HepG2 (cell line): Measurements from ENCODE around the gene BAIAP2L1. TPM values are rescaled to one million over a fixed set of nuclear protein-coding genes. Genes with fewer than 3 reads are reported as not detected.

Source experiments
- IRF2 ChIP-seq: IDR thresholded peaks from 2 replicates; pipeline ENCODE4 v1.6.1; 2018; ENCODE audit warnings: missing genetic modification reagents, missing compliant biosample characterization
- RBM22 ChIP-seq: fragments of 200-400 bp; formaldehyde crosslinking; optimal IDR thresholded peaks from 2 replicates; pipeline ENCODE3; 2017; ENCODE audit warnings: mild to moderate bottlenecking, low read length, moderate library complexity
- REL ChIP-seq: sonication (generic); formaldehyde crosslinking; conservative IDR thresholded peaks from 2 replicates; pipeline ENCODE4 v1.8.0; 2022; ENCODE audit warnings: mild to moderate bottlenecking, missing genetic modification reagents, moderate library complexity
- SALL1 ChIP-seq: sonication (generic); formaldehyde crosslinking; IDR thresholded peaks from 2 replicates; pipeline ENCODE4 v1.8.0; 2022; ENCODE audit warnings: mild to moderate bottlenecking, missing genetic modification reagents
- ZMAT5 ChIP-seq: sonication (generic); formaldehyde crosslinking; IDR thresholded peaks from 2 replicates; pipeline ENCODE4 v1.5.0; 2020; ENCODE audit warnings: mild to moderate bottlenecking, low read depth, missing genetic modification reagents, borderline replicate concordance
- ZNF232 ChIP-seq: sonication (generic); formaldehyde crosslinking; IDR thresholded peaks from 2 replicates; pipeline ENCODE4 v1.4.0; 2020; ENCODE audit warnings: missing genetic modification reagents, borderline replicate concordance
- ZNF292 ChIP-seq: sonication (generic); formaldehyde crosslinking; IDR thresholded peaks from 2 replicates; pipeline ENCODE4 v1.8.1; 2022; ENCODE audit warnings: mild to moderate bottlenecking, low read depth, missing genetic modification reagents, borderline replicate concordance
- ZNF501 ChIP-seq: sonication (generic); formaldehyde crosslinking; IDR thresholded peaks from 2 replicates; pipeline ENCODE4 v1.5.1; 2020; ENCODE audit warnings: mild to moderate bottlenecking, moderate library complexity, missing genetic modification reagents
- ZNF891 ChIP-seq: sonication (generic); formaldehyde crosslinking; IDR thresholded peaks from 2 replicates; pipeline ENCODE4 v1.5.0; 2020; ENCODE audit warnings: mild to moderate bottlenecking, missing genetic modification reagents
- polyA plus RNA-seq, 8 experiments: library from polyadenylated mRNA; depleted of rRNA in 3 of 8; stranded (reverse) in 7 of 8; unstranded in 1 of 8; fragments of >200 nt; fragmentation: Illumina TruSeq in 4 of 8; extraction: Trizol in 4 of 8; gene quantifications; 2 replicates each; pipeline versions ENCODE4 v1.2.1 to v1.2.3, GENCODE V29; 2011 to 2016; ENCODE audit warnings: low read depth in 4 of 8, missing spikeins in 1 of 8, mixed read lengths in 1 of 8; ENCODE audit not compliant: insufficient read depth in 1 of 8
- total RNA-seq, 5 experiments: library from RNA; depleted of rRNA; stranded (reverse); fragments of >200 nt; fragmentation: Illumina TruSeq; extraction: Trizol; gene quantifications; 2 replicates each; pipeline ENCODE4 v1.2.3, GENCODE V29; 2016; ENCODE audit warnings: low read depth in 1 of 5
- TF ChIP-seq, protein P1 (sequence below): sonication (generic); formaldehyde crosslinking; IDR thresholded peaks from 2 replicates; pipeline ENCODE4 v1.9.0; 2021; ENCODE audit warnings: mild to moderate bottlenecking, missing genetic modification reagents
- TF ChIP-seq, protein P2 (sequence below), 2 experiments: fragments of 450-650 bp in 1 of 2; sonication (generic) in 1 of 2; formaldehyde crosslinking in 1 of 2; IDR thresholded peaks; 2 replicates each; pipeline versions ENCODE4 v1.6.1 to v1.8.0; 2016 to 2022; ENCODE audit warnings: antibody characterized with exemption in 1 of 2, mild to moderate bottlenecking in 1 of 2, missing genetic modification reagents in 1 of 2

BAIAP2L1 gene
- total and polyA plus RNA-seq, 2 of the 13 experiments (the other 11 are each of a cell fraction or from before 2014, with no cell fraction given), result 13.0 to 21.5 TPM

- TF ChIP-seq, protein P1, sequence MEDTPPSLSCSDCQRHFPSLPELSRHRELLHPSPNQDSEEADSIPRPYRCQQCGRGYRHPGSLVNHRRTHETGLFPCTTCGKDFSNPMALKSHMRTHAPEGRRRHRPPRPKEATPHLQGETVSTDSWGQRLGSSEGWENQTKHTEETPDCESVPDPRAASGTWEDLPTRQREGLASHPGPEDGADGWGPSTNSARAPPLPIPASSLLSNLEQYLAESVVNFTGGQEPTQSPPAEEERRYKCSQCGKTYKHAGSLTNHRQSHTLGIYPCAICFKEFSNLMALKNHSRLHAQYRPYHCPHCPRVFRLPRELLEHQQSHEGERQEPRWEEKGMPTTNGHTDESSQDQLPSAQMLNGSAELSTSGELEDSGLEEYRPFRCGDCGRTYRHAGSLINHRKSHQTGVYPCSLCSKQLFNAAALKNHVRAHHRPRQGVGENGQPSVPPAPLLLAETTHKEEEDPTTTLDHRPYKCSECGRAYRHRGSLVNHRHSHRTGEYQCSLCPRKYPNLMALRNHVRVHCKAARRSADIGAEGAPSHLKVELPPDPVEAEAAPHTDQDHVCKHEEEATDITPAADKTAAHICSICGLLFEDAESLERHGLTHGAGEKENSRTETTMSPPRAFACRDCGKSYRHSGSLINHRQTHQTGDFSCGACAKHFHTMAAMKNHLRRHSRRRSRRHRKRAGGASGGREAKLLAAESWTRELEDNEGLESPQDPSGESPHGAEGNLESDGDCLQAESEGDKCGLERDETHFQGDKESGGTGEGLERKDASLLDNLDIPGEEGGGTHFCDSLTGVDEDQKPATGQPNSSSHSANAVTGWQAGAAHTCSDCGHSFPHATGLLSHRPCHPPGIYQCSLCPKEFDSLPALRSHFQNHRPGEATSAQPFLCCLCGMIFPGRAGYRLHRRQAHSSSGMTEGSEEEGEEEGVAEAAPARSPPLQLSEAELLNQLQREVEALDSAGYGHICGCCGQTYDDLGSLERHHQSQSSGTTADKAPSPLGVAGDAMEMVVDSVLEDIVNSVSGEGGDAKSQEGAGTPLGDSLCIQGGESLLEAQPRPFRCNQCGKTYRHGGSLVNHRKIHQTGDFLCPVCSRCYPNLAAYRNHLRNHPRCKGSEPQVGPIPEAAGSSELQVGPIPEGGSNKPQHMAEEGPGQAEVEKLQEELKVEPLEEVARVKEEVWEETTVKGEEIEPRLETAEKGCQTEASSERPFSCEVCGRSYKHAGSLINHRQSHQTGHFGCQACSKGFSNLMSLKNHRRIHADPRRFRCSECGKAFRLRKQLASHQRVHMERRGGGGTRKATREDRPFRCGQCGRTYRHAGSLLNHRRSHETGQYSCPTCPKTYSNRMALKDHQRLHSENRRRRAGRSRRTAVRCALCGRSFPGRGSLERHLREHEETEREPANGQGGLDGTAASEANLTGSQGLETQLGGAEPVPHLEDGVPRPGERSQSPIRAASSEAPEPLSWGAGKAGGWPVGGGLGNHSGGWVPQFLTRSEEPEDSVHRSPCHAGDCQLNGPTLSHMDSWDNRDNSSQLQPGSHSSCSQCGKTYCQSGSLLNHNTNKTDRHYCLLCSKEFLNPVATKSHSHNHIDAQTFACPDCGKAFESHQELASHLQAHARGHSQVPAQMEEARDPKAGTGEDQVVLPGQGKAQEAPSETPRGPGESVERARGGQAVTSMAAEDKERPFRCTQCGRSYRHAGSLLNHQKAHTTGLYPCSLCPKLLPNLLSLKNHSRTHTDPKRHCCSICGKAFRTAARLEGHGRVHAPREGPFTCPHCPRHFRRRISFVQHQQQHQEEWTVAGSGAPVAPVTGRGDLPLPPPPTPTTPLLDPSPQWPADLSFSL (CRISPR knock-in tag), result no peak
- peak; percentile 68; the same call in 1 of the 2 replicates for TF ChIP-seq ZNF232
- TF ChIP-seq REL, result no peak
- peak; percentile 67 for TF ChIP-seq ZNF501 (CRISPR knock-in tag)
- TF ChIP-seq SALL1 (CRISPR knock-in tag), result peak; percentile 19; the same call in 1 of the 2 replicates
- TF ChIP-seq ZMAT5 (CRISPR knock-in tag), result no peak
- TF ChIP-seq ZNF292, result no peak
- 0 out of 2 replicates have a peak, but pooled peaks have one; percentile 54 for TF ChIP-seq ZNF891
- TF ChIP-seq, protein P2, sequence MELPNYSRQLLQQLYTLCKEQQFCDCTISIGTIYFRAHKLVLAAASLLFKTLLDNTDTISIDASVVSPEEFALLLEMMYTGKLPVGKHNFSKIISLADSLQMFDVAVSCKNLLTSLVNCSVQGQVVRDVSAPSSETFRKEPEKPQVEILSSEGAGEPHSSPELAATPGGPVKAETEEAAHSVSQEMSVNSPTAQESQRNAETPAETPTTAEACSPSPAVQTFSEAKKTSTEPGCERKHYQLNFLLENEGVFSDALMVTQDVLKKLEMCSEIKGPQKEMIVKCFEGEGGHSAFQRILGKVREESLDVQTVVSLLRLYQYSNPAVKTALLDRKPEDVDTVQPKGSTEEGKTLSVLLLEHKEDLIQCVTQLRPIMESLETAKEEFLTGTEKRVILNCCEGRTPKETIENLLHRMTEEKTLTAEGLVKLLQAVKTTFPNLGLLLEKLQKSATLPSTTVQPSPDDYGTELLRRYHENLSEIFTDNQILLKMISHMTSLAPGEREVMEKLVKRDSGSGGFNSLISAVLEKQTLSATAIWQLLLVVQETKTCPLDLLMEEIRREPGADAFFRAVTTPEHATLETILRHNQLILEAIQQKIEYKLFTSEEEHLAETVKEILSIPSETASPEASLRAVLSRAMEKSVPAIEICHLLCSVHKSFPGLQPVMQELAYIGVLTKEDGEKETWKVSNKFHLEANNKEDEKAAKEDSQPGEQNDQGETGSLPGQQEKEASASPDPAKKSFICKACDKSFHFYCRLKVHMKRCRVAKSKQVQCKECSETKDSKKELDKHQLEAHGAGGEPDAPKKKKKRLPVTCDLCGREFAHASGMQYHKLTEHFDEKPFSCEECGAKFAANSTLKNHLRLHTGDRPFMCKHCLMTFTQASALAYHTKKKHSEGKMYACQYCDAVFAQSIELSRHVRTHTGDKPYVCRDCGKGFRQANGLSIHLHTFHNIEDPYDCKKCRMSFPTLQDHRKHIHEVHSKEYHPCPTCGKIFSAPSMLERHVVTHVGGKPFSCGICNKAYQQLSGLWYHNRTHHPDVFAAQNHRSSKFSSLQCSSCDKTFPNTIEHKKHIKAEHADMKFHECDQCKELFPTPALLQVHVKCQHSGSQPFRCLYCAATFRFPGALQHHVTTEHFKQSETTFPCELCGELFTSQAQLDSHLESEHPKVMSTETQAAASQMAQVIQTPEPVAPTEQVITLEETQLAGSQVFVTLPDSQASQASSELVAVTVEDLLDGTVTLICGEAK (IDR thresholded peaks at IDR 0.05), result no peak
- TF ChIP-seq, protein P2 (CRISPR knock-in tag; IDR thresholded peaks at IDR 0.05), result 0 out of 2 replicates have a peak, but pooled peaks have one; percentile 40
- peak; percentile 42; the same call in 1 of the 2 replicates for TF ChIP-seq IRF2 (CRISPR knock-in tag)
- TF ChIP-seq RBM22, result no peak
Measured at GRCh38 chr7:98280791-98281756, 119.8 kb downstream of the BAIAP2L1 start, which contains the start of gene BRI3 (continued).
